NCI-H146 treated with DMSO at 0.1 percent for 48 hours (cell line): ENCODE data around the gene SSH2.
"Not testable (repeated sequence)": the region's sequence is repeated elsewhere in the genome, so short reads cannot be mapped to it uniquely, and the experiment has no call there.

Source experiments
- DNase-seq: peaks from one replicate; lab custom pipeline; 2025; ENCODE audit not compliant: unreplicated experiment; lab: John Stamatoyannopoulos, UW

The SSH2 gene

DNA sequence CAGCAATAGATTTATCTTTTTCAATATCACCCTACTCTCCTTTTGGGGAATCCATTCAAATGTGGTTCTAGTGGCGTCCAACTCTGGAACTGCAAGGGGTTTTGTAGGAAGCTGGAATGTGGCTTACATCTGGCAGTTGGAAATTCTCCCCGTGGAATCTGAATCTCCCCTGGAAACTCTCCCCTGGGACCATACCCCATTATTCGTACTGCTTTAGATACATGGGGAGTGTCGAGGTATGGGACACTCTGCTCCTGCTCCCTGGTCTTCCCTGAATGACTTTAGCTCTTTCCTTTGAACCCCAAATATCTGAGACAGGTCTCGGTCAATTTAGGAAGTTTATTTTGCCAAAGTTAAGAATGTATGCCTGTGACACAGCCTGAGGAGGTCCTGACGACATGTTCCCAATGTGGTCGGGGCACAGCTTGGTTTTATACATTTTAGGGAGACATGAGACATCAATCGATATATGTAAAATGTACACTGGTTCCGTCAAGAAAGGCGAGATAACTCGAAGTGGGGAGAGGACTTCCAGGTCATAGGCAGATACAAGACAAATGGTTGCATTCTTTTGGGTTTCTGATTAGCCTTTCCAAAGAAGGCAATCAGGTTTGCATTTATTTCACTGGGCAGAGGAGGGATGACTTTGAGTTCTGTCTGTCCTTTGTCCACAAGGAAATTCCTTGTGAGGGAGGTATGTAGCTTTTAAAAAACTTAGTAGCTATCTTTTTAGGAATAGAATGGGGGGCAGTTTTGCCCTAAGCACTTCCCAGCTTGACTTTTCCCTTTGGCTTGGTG is 218.2 kb downstream of the SSH2 start:
- no peak for DNase-seq

GRCh38 chr17:29710891-29711418 is 219.1 kb downstream of the SSH2 start:
- DNase-seq, result no peak

DNA sequence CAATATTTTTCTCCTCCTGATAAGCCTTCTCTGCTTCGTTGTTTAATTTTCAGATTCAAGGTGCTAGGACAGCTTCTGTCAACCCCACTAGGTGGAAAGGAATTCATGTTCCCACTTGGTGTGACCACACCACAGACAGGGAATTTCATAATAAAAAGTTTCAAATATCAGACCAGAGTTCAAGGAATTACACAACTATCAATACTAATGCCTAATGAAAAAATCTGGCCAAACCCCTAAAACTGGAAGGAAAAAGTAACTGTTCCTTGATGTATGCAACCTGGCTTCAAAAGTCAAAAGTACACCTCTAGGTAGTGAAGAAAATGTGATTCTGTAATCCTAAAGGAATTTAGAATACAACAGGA is 219.5 kb downstream of the SSH2 start:
- DNase-seq, result no peak

DNA sequence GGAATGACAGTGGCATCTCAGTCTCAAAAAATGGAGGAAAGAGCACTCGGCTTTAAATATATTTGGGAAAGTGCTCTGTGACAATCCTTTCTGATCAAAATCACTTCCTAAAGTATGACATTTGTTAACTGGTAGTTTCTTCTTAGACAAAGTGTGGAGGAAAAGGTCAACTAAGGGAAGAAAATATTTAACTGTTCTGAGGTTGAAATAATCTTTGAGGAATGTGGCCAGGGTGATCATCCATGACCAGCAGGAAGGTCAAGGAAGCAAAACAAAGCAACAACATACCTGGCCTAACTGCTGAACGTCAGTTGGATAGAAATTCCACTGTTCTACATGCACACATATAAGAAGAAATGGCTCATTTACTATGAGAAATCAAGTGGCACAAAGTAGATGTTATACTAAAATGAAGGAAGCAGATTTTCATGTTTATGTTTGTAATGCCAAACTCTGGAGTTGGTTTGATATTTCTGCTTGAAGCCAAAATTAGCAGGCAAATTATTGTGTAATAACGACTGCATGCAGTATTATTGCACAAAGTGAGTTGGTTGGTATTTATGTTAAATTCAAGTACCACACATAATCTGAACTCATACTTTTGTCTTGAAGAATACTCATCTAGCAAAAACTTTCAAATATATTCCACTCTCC is 220.0 kb downstream of the SSH2 start:
- no peak for DNase-seq

- no peak for DNase-seq
Measured at GRCh38 chr17:29707212-29707571, 222.8 kb downstream of the SSH2 start.

GRCh38 chr17:29706045-29706431 is 224.0 kb downstream of the SSH2 start:
- no peak for DNase-seq

GRCh38 chr17:29705386-29705785 is 224.6 kb downstream of the SSH2 start:
- no peak for DNase-seq

- no peak for DNase-seq
Measured at GRCh38 chr17:29699283-29699682, 230.7 kb downstream of the SSH2 start.

- DNase-seq, result no peak
Measured at GRCh38 chr17:29698837-29699236, 231.2 kb downstream of the SSH2 start.

- no peak for DNase-seq
Measured at GRCh38 chr17:29698019-29698777, 231.8 kb downstream of the SSH2 start.

DNA sequence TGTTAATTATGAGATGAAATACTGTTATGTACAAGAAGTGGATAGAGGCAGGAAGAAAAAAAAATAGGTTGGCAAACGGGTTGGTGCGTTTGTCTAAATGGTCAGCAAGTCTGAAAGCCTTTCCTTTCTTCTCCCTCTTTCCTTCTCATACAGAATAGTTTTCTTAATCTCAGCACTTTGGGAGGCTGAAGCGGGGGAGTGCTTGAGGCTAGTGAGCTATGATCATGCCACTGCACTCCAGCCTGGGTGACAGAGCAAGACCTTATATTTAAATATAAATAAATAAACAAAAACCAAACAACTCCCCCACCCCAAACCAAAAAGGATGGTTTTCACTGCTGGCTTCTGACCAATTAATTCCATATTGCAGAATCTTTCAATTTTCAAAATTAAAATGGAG is 232.7 kb downstream of the SSH2 start:
- DNase-seq, result no peak

- no peak for DNase-seq
Measured at GRCh38 chr17:29694918-29695563, 235.0 kb downstream of the SSH2 start.

DNA sequence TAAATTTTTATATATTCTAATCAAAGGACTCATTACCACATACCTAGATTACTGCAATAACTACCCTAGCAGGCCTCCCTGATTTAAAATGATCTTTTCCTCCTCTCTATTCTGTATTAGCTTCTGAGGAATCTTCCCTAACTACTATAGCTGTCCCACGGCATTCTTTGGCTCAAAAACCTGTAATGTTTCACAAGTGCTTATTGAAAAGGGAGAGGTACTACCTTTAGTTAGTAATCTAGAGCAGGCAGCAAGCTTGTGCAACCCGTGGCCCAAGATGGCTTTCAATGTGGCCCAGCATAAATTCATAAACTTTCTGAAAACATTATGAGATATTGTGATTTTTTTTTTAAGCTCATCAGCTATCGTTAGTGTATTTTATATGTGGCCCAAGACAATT is 236.3 kb downstream of the SSH2 start:
- no peak for DNase-seq

GRCh38 chr17:29687596-29687995 is 242.4 kb downstream of the SSH2 start:
- DNase-seq, result no peak

DNA sequence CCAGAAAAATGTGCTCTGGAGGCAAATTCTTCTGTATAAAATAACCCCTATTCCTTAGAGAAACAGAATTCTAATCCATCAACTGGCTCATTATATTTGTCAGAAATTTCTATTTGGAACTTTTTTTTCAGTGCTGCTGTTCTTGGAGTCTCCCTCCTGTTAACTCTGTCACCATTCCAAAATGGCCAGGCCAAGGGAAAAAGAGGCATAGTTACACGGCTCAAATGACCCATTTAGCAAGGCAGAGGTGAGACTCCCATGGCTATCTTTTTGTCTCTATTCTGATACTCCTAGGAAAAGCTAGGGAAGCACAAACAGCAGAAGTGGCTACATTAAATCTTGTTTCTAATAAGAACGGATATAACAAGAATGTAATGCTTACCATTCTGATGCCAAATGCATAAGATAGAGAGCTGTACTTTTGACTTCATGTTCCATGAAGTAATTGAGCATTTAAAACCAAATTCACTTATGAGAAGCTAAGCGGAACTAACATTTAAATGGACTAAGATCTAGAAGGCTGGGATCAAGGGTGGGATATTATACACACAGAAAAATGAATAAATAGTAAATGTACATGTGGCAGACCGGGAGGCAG is 242.9 kb downstream of the SSH2 start:
- no peak for DNase-seq

- DNase-seq, result no peak
Measured at GRCh38 chr17:29683481-29683880, 246.5 kb downstream of the SSH2 start.

- no peak for DNase-seq
Measured at GRCh38 chr17:29682987-29683386, 247.0 kb downstream of the SSH2 start.

DNA sequence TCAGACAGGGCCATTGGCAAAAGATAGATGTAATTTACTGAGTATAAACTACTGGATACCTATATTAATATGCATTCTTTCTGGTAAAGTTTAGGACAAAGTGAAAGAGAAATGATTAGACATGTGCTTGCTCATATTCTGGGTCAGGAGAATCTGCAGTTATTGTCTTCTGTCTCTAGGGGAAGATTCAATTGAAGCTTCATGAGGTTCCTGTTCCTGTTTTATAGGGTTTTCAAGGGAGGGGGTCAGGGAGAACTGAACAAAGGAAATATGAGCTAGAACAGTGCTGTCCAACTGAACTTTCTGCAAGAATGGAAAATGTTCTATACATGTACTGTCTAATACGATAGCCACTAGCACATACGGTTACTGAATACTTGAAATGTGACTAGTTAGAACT is 248.0 kb downstream of the SSH2 start:
- no peak for DNase-seq

DNA sequence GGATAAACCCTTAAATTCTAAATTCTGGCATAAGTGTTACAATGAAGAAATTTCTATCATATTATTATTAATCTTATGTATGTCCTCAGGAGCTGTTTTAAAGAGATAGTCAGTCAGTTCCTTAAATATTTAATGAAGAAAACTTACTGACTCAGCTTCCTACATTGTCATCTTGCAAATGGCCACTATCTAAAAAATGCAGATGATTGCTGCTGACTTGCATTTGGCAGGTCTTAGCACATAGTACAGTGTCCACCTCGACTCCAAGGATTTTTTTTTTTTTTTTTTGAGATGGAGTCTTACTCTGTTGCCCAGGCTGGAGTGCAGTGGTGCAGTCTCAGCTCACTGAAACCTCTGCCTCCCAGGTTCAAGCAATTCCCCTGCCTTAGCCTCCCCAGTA is 252.2 kb downstream of the SSH2 start:
- DNase-seq, result no peak

- no peak for DNase-seq
Measured at GRCh38 chr17:29677221-29677791, 252.7 kb downstream of the SSH2 start.

DNA sequence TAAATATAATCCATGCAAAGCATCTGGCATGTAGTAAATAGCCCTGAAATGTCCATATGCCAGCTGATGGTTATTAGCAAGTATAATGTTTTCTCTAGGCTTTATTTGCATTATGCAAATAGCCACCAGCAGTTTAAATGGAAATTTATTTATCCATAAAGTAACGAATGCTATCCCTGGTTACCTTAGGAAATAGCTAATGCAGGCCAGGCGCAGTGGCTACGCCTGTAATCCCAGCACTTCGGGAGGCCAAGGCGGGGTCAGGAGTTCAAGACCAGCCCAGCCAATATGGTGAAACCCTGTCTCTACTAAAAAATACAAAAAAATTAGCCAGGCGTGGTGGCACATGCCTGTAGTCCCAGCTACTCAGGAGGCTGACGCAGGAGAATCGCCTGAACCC is 254.1 kb downstream of the SSH2 start:
- DNase-seq, result not testable (repeated sequence)
